Activated CD8-positive, alpha-beta memory T cell treated with anti-CD3 and anti-CD28 coated beads, Interleukin-2, amount 50 U/mL, for 48 hours (primary cell): Measurements from ENCODE around the gene USP14.

Source experiments
- DNase-seq: peaks from one replicate; pipeline ENCODE4 v3.0.0-alpha.2; 2020

The USP14 gene

GRCh38 chr18:231563-231962, 73.2 kb downstream of the USP14 start:
- no peak for DNase-seq

GRCh38 chr18:240175-240574, 81.8 kb downstream of the USP14 start:
- DNase-seq = no peak

- no peak for DNase-seq
These were observed 87.0 kb downstream of the USP14 start for GRCh38 chr18:245282-245847.

DNA sequence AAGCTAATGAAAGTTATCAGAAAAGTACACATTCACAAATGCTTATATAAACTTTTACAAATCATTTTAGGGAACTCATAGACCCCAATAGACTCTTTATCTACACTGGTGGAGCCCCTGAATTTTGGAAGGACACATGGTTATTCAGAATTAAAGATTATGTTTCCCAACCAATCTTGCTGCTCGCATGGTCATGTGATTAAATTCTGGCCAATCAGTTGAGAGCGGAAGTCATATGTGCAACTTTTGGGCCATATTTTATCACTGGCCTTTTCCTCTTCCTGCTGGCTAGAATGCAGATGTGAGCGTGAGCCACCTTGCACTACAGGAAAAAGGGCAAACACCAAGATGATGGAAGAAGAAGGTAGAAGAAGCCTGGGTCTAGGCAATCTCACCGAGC, 89.7 kb downstream of the USP14 start:
- no peak for DNase-seq

DNA sequence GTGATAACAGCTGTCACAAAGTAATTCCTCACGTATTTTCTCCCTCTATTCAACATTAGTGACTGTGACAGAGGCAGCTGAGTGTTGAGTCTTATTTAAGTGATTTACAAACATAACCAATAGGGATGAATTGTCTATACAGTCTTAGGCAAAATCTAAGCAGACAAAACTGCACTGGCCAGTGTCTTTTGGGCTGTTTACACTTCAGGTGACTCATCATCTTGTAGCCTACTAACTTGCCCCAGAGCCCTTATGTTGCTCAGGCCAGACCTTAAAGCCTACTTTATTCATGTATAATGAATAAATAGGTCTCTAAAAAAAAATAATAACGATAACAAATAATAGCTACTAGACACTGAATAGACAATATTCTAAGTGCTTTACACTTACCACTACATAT, 92.3 kb downstream of the USP14 start:
- no peak for DNase-seq

- no peak for DNase-seq
These were observed 93.2 kb downstream of the USP14 start for GRCh38 chr18:251572-251971.

GRCh38 chr18:253121-253520, 94.8 kb downstream of the USP14 start:
- no peak for DNase-seq

GRCh38 chr18:255171-255570, 96.8 kb downstream of the USP14 start:
- no peak for DNase-seq

- no peak for DNase-seq
These were observed 102.2 kb downstream of the USP14 start for GRCh38 chr18:260547-260946.

GRCh38 chr18:261398-262073, 103.2 kb downstream of the USP14 start:
- DNase-seq = no peak
